NK-92 treated with Interleukin-12 subunit alpha and Interleukin-12 subunit beta, amount 100 ng/mL, for 24 hours (cell line): ENCODE measurements around the gene CLDN2.
"Not testable (repeated sequence)": the region's sequence is repeated elsewhere in the genome, so short reads cannot be mapped to it uniquely, and the experiment has no call there.

Source experiments
- DNase-seq: peaks from one replicate; lab custom pipeline; 2025; lab: John Stamatoyannopoulos, UW

Gene CLDN2

DNA sequence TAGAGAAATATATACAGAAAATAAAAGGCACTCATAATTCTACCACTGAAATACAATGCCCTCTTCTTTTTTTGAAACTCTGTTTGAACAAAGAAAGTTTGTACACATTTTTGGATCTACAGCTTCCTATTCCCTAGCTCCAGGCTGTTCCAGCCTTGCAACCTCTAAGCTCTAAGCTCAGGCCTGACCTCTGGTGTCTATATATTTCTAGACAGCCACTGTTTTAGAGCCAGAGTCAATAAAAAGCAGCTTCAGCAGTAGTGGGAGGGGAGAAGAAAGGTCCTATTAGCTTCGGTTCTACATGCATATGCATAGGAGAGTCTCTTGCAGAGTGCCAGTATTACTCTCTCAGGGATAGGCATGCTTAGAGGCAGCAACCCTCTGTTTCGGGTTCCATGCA, 39.7 kb downstream of the CLDN2 start:
- DNase-seq, result no peak

DNA sequence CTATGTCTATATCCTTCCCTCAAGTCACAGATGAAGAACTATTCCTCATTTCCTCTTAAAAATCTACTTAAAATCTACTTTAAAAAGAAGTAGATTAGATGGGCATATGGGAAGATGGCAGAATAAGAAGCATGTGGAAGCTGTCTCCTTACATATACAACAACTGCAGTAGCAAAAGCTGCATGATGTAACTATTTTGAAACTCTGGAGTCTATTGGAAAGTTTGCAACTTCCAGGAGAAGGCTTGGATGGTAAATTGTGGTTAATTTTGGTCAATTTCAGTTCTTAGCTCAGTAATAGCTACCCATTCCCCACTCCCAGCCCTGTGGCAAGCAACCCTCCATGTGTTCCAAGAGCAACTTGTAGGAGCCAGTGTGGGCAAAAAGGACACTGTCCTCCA, 42.9 kb downstream of the CLDN2 start:
- no peak for DNase-seq

DNA sequence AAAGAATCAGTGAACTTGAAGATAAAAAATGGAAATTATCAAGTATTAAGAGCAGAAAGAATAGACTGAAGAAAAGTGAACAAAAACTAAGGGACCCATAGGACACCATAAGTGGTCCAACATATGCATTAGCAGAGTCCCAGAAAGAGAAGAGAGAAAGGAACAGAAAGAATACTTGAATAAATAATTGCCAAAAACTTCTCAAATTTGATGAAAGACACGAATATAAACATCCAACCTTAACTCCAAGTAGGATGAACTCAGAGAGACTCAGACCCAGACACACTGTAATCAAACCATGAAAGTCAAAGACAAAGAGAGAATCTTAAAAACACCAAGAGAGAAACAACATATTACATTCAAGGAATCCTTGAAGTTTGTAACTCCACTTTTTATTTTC, 44.1 kb downstream of the CLDN2 start:
- no peak for DNase-seq

DNA sequence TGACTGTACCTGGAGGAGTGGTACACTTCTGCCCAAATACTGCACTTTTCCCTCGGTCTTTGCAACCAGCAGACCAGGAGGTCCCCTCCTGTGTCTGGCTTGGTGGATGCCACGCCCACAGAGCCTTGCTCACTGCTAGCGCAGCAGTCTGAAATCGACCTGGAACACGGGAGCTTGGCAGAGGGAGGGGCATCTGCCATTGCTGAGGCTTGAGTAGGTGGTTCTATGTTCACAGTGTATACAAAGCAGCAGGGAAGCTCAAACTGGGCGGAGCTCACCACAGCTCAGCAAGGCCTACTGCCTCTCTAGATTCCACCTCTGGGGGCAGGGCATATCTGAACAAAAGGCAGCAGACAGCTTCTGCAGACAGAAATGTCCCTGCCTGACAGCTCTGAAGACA, 46.3 kb downstream of the CLDN2 start:
- DNase-seq, result not testable (repeated sequence)

DNA sequence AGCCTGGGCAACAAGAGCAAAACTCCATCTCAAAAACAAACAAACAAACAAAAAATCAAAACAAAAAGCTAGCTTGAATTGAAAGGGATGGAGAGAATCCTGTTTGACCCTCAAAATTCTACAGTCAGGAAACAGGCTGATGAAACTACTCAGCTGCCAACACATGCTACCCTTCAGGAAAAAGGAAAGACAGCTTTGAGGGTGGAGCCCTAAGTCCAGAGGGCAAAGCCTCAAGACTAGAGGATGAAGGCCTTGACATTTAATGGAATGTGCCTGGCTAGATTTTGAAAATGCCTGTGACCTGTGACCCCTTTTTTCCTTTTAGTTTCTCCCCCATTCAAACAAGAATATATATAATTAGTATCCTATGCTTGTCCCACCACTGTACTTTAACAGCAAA, 52.7 kb downstream of the CLDN2 start:
- no peak for DNase-seq

DNA sequence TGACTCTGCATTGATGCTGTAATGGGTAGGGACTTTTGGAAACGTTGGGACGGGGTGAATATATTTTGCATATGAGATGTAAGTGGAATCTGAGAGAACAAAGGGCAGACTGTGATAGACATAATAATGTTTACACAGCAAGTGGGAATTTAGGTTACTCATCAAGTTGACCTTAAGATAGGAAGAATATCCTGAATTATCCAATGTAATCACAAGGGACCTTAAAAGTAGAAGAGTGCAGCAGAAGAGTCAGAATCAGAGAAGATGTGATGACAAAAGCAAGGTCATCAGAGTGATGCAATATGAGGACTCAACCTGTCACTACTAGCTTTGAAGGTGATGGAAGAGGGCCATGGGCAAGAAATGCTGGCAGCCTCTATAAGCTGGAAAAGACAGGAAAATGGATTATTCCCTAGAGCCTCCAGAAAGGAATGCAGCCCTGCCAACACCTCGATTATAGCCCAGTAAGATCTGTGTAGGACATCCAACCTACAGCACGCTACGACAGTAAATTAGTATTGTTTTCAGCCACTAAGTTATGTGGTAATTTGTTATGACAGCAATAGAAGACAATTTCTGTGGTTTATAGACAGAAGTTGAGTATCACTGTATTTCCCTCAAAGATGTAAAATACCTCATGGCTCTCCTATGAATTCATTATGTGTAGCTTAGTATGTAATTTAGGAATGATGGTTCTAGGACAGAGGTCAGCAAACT, 53.4 kb downstream of the CLDN2 start:
- no peak for DNase-seq

DNA sequence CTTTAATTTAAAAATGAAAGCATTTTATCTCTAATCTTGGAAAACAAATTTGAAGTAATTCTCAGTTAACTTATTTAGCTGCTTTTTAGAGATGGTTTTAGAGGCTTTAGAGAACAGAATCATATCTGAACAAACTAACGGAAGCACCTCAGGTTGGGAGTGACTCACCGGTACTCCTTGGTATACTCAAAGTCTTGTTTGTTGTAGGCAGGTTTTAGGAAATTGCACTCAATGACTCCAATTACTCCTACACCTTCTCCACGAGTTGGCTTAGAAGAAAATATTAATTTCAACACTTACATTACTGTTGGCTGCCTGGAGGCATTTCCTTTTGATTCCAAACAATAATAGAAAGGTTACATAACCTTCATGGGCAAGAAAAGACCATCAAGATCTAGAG, 56.2 kb downstream of the CLDN2 start:
- DNase-seq, result no peak
